Liver (tissue), 9 donors: ENCODE data around the gene KCTD3. TPM values are rescaled to one million over a fixed set of nuclear protein-coding genes. Genes with fewer than 3 reads are reported as not detected.

ENCODE experiments used
- DNase-seq: peaks from one replicate; pipeline ENCODE4 v3.0.0-alpha.2; 2017; ENCODE audit warnings: low spot score
- H3K27ac ChIP-seq, 2 donors: one replicate each; pipeline ENCODE4 v1.7.0; 2013; ENCODE audit warnings: inconsistent platforms in 2 of 2, low read length in 2 of 2, control low read depth in 1 of 2, low read depth in 1 of 2, mild to moderate bottlenecking in 1 of 2
- H3K27me3 ChIP-seq, 4 donors: one replicate each; pipeline versions ENCODE4 v1.6.1 to v1.7.0; 2013; ENCODE audit warnings: low read length in 3 of 4, inconsistent platforms in 1 of 4, mild to moderate bottlenecking in 1 of 4, moderate library complexity in 1 of 4; ENCODE audit not compliant: control insufficient read depth in 4 of 4, insufficient read depth in 4 of 4
- H3K36me3 ChIP-seq, 4 donors: one replicate each; pipeline versions ENCODE4 v1.6.1 to v1.7.0; 2013; ENCODE audit warnings: low read length in 3 of 4, mild to moderate bottlenecking in 3 of 4, low read depth in 1 of 4, moderate library complexity in 1 of 4; ENCODE audit not compliant: control insufficient read depth in 4 of 4, insufficient read depth in 3 of 4
- H3K4me1 ChIP-seq, 4 donors: one replicate each; pipeline versions ENCODE4 v1.6.1 to v1.7.0; 2013; ENCODE audit warnings: low read length in 3 of 4, mild to moderate bottlenecking in 3 of 4, moderate library complexity in 1 of 4; ENCODE audit not compliant: control insufficient read depth in 4 of 4, insufficient read depth in 4 of 4
- H3K4me3 ChIP-seq, 3 donors: one replicate each; pipeline versions ENCODE4 v1.6.1 to v1.7.0; 2013; ENCODE audit warnings: low read length in 3 of 3, control low read depth in 1 of 3, low read depth in 1 of 3, mild to moderate bottlenecking in 1 of 3
- H3K9ac ChIP-seq, 2 donors: one replicate each; pipeline ENCODE4 v1.7.0; 2013; ENCODE audit warnings: low read length in 2 of 2, mild to moderate bottlenecking in 2 of 2, moderate library complexity in 2 of 2, control low read depth in 1 of 2, low read depth in 1 of 2
- H3K9me3 ChIP-seq, 4 donors: one replicate each; pipeline versions ENCODE4 v1.6.1 to v1.7.0; 2013; ENCODE audit warnings: low read length in 3 of 4; ENCODE audit not compliant: control insufficient read depth in 4 of 4
- CTCF ChIP-seq: fragments of 150-350 bp; IDR thresholded peaks from 2 replicates; pipeline ENCODE4 v1.5.1; 2017; ENCODE audit warnings: improper control_type of control experiment, low read depth, low read length; ENCODE audit not compliant: missing input control
- EGR1 ChIP-seq, 2 donors: IDR thresholded peaks; 2 replicates each; pipeline ENCODE4 v1.6.1; 2016 to 2018; ENCODE audit warnings: antibody characterized with exemption in 2 of 2, low read depth in 2 of 2
- FOXA1 ChIP-seq: IDR thresholded peaks from 2 replicates; pipeline ENCODE4 v1.6.1; 2016; ENCODE audit warnings: antibody characterized with exemption
- FOXA2 ChIP-seq: IDR thresholded peaks from 2 replicates; pipeline ENCODE4 v1.6.1; 2016; ENCODE audit warnings: antibody characterized with exemption
- GABPA ChIP-seq, 2 donors: IDR thresholded peaks in 1 of 2; conservative IDR thresholded peaks in 1 of 2; 2 replicates each; pipeline ENCODE4 v1.6.1; 2016; ENCODE audit warnings: antibody characterized with exemption in 2 of 2, mild to moderate bottlenecking in 1 of 2, moderate library complexity in 1 of 2
- HNF4A ChIP-seq, 2 donors: conservative IDR thresholded peaks; 2 replicates each; pipeline ENCODE4 v1.6.1; 2016; ENCODE audit warnings: antibody characterized with exemption in 2 of 2, mild to moderate bottlenecking in 2 of 2
- HNF4G ChIP-seq: IDR thresholded peaks from 2 replicates; pipeline ENCODE4 v1.6.1; 2016; ENCODE audit warnings: antibody characterized with exemption
- NR2F2 ChIP-seq: IDR thresholded peaks from 2 replicates; pipeline ENCODE4 v1.6.1; 2016; ENCODE audit warnings: antibody characterized with exemption
- RAD21 ChIP-seq, 2 donors: IDR thresholded peaks; 2 replicates each; pipeline ENCODE4 v1.6.1; 2016; ENCODE audit warnings: antibody characterized with exemption in 2 of 2, mild to moderate bottlenecking in 2 of 2
- RXRA ChIP-seq, 2 donors: IDR thresholded peaks; 2 replicates each; pipeline ENCODE4 v1.6.1; 2017 to 2018; ENCODE audit warnings: antibody characterized with exemption in 2 of 2, mild to moderate bottlenecking in 1 of 2
- TAF1 ChIP-seq: conservative IDR thresholded peaks from 2 replicates; pipeline ENCODE4 v1.6.1; 2016; ENCODE audit warnings: antibody characterized with exemption, mild to moderate bottlenecking
- YY1 ChIP-seq: IDR thresholded peaks from 2 replicates; pipeline ENCODE4 v1.6.1; 2016; ENCODE audit warnings: antibody characterized with exemption, mild to moderate bottlenecking
- ZBTB33 ChIP-seq: IDR thresholded peaks from 2 replicates; pipeline ENCODE4 v1.6.1; 2016; ENCODE audit warnings: antibody characterized with exemption
- WGBS: extraction: QIAGEN DNeasy Blood & Tissue Kit; methylation state at CpG from one replicate; pipeline ENCODE4 v1.1.7; 2013; 5-methylcytosine and 5-hydroxymethylcytosine counted together
- polyA plus RNA-seq, 2 donors: library from polyadenylated mRNA; stranded (reverse) in 1 of 2; unstranded in 1 of 2; fragments of 200-250 nt in 1 of 2; fragments of >200 nt in 1 of 2; fragmentation: Nextera tagmentation in 1 of 2; extraction: Ambion mirVana in 1 of 2; gene quantifications; one replicate each; pipeline versions ENCODE4 v1.2.1 to v1.2.3, GENCODE V29; 2013 to 2015
- total RNA-seq, 2 donors: library from RNA; depleted of rRNA; stranded (reverse); fragments of >200 nt; gene quantifications; one replicate each; pipeline ENCODE4 v1.2.3, GENCODE V29; 2014
- TF ChIP-seq, protein P1 (sequence below): IDR thresholded peaks from 2 replicates; pipeline ENCODE4 v1.6.1; 2016; ENCODE audit warnings: antibody characterized with exemption, mild to moderate bottlenecking
- TF ChIP-seq, protein P2 (sequence below): IDR thresholded peaks from 2 replicates; pipeline ENCODE4 v1.6.1; 2016; ENCODE audit warnings: antibody characterized with exemption
- TF ChIP-seq, protein P3 (sequence below): IDR thresholded peaks from 2 replicates; pipeline ENCODE4 v1.6.1; 2016; ENCODE audit warnings: antibody characterized with exemption
- donor health status: healthy.
- donor health status: healthy.
- donor health status: healthy.
- donor health status: healthy.
- donor health status: healthy.

KCTD3 gene
- total and polyA plus RNA-seq, 4 donors = 20.8 to 58.7 (median 26.1) TPM

GRCh38 chr1:215599418-215600074 is 32.4 kb downstream of the KCTD3 start:
- Histone ChIP-seq H3K36me3 (peaks cover 0 to 21% (median 9%) of the 10 kb centered on the region in 4 donors), H3K4me1 (peaks cover 0 to 9% (median 4%) of the 10 kb centered on the region in 4 donors), H3K27me3 (no peaks in the 10 kb centered on the region), H3K9ac (no peak overlapping the region), H3K9me3 (no peaks in the 10 kb centered on the region), H3K27ac (no peak overlapping the region), H3K4me3 (no peak overlapping the region)
- DNase-seq = no peak
- TF ChIP-seq FOXA1 (no peak), HNF4G (no peak), TAF1 (no peak), CTCF (no peak), RAD21 (IDR thresholded peaks at IDR 0.05) (no peak), NR2F2 (no peak), YY1 (no peak), FOXA2 (no peak), RXRA (IDR thresholded peaks at IDR 0.05) (no peak), HNF4A (conservative IDR thresholded peaks at IDR 0.05) (no peak), GABPA (IDR thresholded peaks at IDR 0.05 in 1 of 2, conservative IDR thresholded peaks at IDR 0.05 in 1 of 2) (no peak)
- TF ChIP-seq, protein P1, sequence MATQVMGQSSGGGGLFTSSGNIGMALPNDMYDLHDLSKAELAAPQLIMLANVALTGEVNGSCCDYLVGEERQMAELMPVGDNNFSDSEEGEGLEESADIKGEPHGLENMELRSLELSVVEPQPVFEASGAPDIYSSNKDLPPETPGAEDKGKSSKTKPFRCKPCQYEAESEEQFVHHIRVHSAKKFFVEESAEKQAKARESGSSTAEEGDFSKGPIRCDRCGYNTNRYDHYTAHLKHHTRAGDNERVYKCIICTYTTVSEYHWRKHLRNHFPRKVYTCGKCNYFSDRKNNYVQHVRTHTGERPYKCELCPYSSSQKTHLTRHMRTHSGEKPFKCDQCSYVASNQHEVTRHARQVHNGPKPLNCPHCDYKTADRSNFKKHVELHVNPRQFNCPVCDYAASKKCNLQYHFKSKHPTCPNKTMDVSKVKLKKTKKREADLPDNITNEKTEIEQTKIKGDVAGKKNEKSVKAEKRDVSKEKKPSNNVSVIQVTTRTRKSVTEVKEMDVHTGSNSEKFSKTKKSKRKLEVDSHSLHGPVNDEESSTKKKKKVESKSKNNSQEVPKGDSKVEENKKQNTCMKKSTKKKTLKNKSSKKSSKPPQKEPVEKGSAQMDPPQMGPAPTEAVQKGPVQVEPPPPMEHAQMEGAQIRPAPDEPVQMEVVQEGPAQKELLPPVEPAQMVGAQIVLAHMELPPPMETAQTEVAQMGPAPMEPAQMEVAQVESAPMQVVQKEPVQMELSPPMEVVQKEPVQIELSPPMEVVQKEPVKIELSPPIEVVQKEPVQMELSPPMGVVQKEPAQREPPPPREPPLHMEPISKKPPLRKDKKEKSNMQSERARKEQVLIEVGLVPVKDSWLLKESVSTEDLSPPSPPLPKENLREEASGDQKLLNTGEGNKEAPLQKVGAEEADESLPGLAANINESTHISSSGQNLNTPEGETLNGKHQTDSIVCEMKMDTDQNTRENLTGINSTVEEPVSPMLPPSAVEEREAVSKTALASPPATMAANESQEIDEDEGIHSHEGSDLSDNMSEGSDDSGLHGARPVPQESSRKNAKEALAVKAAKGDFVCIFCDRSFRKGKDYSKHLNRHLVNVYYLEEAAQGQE = no peak
- TF ChIP-seq, protein P2, sequence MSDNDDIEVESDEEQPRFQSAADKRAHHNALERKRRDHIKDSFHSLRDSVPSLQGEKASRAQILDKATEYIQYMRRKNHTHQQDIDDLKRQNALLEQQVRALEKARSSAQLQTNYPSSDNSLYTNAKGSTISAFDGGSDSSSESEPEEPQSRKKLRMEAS = no peak
- WGBS = 77% methylated on average over 3 of the region's 3 CpGs

- Histone ChIP-seq H3K27me3 (no peaks in the 10 kb centered on the region), H3K36me3 (peaks cover 0 to 21% (median 9%) of the 10 kb centered on the region in 4 donors), H3K4me1 (peaks cover 0 to 8% (median 5%) of the 10 kb centered on the region in 4 donors), H3K9ac (no peak overlapping the region), H3K27ac (no peak overlapping the region), H3K9me3 (no peaks in the 10 kb centered on the region), H3K4me3 (no peak overlapping the region)
- DNase-seq = no peak
- TF ChIP-seq RXRA (IDR thresholded peaks at IDR 0.05) = no peak
- TF ChIP-seq GABPA (IDR thresholded peaks at IDR 0.05 in 1 of 2, conservative IDR thresholded peaks at IDR 0.05 in 1 of 2) = no peak
- TF ChIP-seq, protein P3, sequence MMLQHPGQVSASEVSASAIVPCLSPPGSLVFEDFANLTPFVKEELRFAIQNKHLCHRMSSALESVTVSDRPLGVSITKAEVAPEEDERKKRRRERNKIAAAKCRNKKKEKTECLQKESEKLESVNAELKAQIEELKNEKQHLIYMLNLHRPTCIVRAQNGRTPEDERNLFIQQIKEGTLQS = no peak
- TF ChIP-seq, protein P2 = no peak
- no peak for TF ChIP-seq EGR1 (IDR thresholded peaks at IDR 0.05; ENCODE audit: low read depth in 2 of 2)
- TF ChIP-seq ZBTB33 = no peak
- no peak for TF ChIP-seq HNF4A (conservative IDR thresholded peaks at IDR 0.05)
- no peak for TF ChIP-seq NR2F2
- TF ChIP-seq YY1 = no peak
- no peak for TF ChIP-seq RAD21 (IDR thresholded peaks at IDR 0.05)
- no peak for TF ChIP-seq CTCF
- TF ChIP-seq HNF4G = no peak
These were observed 33.2 kb downstream of the KCTD3 start for GRCh38 chr1:215600258-215600792.
